Astrocyte (in vitro differentiated cells and primary cell): Measurements from ENCODE around the gene GNA14. TPM values are rescaled to one million over a fixed set of nuclear protein-coding genes. Genes with fewer than 3 reads are reported as not detected.
A peak's percentile ranks its signal among the peaks of the same experiment; 100 is the strongest.

ENCODE experiments used
- DNase-seq: peaks from one replicate; pipeline ENCODE4 v3.0.0-alpha.2; 2010; ENCODE audit warnings: low read depth
- FAIRE-seq: peaks from 2 replicates; lab custom pipeline; 2011; peaks lifted over from hg19 to GRCh38; lab: Jason Lieb, UNC
- H2AFZ ChIP-seq: 2 replicates; pipeline ENCODE4 v1.6.0; 2012; ENCODE audit warnings: low read depth, low read length, inconsistent platforms
- H3K27ac ChIP-seq: 2 replicates; pipeline ENCODE4 v1.5.1; 2011; ENCODE audit warnings: low read depth, low read length, inconsistent platforms
- H3K27me3 ChIP-seq: 2 replicates; pipeline ENCODE4 v1.6.0; 2011; ENCODE audit warnings: low read length, inconsistent platforms; ENCODE audit not compliant: insufficient read depth
- H3K36me3 ChIP-seq: 2 replicates; pipeline ENCODE4 v1.5.1; 2011; ENCODE audit warnings: low read length, inconsistent platforms; ENCODE audit not compliant: insufficient read depth
- H3K4me1 ChIP-seq: 2 replicates; pipeline ENCODE4 v1.5.1; 2011; ENCODE audit warnings: low read length, inconsistent platforms; ENCODE audit not compliant: insufficient read depth
- H3K4me2 ChIP-seq: 2 replicates; pipeline ENCODE4 v1.6.0; 2012; ENCODE audit warnings: low read length, inconsistent platforms
- H3K4me3 ChIP-seq: 2 replicates; pipeline ENCODE4 v1.5.1; 2011; ENCODE audit warnings: low read depth, mild to moderate bottlenecking, low read length, inconsistent platforms; ENCODE audit not compliant: insufficient read depth
- H3K79me2 ChIP-seq: 2 replicates; pipeline ENCODE4 v1.6.0; 2012; ENCODE audit warnings: mild to moderate bottlenecking, low read length, inconsistent platforms; ENCODE audit not compliant: insufficient read depth
- H3K9ac ChIP-seq: 2 replicates; pipeline ENCODE4 v1.6.0; 2012; ENCODE audit warnings: mild to moderate bottlenecking, low read length, inconsistent platforms
- H3K9me3 ChIP-seq: 2 replicates; pipeline ENCODE4 v1.5.1; 2012; ENCODE audit warnings: low read depth, mild to moderate bottlenecking, low read length, inconsistent platforms; ENCODE audit not compliant: insufficient read depth
- H4K20me1 ChIP-seq: 2 replicates; pipeline ENCODE4 v1.6.0; 2012; ENCODE audit warnings: low read length, inconsistent platforms; ENCODE audit not compliant: insufficient read depth
- H3K27ac Mint-ChIP-seq: one replicate; pipeline ENCODE4 v1.8.0; 2021; ENCODE audit warnings: mild to moderate bottlenecking, mixed read lengths; ENCODE audit not compliant: unreplicated experiment
- H3K27me3 Mint-ChIP-seq: one replicate; pipeline ENCODE4 v1.8.0; 2021; ENCODE audit warnings: low read depth, mixed read lengths; ENCODE audit not compliant: unreplicated experiment
- H3K36me3 Mint-ChIP-seq: one replicate; pipeline ENCODE4 v1.8.0; 2021; ENCODE audit warnings: low read depth, mixed read lengths; ENCODE audit not compliant: unreplicated experiment
- H3K4me1 Mint-ChIP-seq: one replicate; pipeline ENCODE4 v1.8.0; 2021; ENCODE audit warnings: low read depth, mixed read lengths; ENCODE audit not compliant: unreplicated experiment
- H3K4me3 Mint-ChIP-seq: one replicate; pipeline ENCODE4 v1.8.0; 2021; ENCODE audit warnings: mild to moderate bottlenecking, moderate library complexity, mixed read lengths; ENCODE audit not compliant: unreplicated experiment
- H3K9me3 Mint-ChIP-seq: one replicate; pipeline ENCODE4 v1.8.0; 2021; ENCODE audit warnings: mild to moderate bottlenecking, mixed read lengths; ENCODE audit not compliant: unreplicated experiment
- CTCF ChIP-seq: IDR thresholded peaks from 2 replicates; pipeline ENCODE4 v1.5.1; 2011; ENCODE audit warnings: low read depth, mild to moderate bottlenecking, inconsistent platforms, low read length, moderate library complexity; ENCODE audit not compliant: insufficient read depth
- EZH2 ChIP-seq: IDR thresholded peaks from 2 replicates; pipeline ENCODE4 v1.6.1; 2012; ENCODE audit warnings: mild to moderate bottlenecking, low read length, inconsistent platforms; ENCODE audit not compliant: insufficient read depth
- total RNA-seq: library from RNA; stranded (reverse); gene quantifications from 2 replicates; pipeline ENCODE4 v1.2.1, GENCODE V29; 2021

Gene GNA14
- total RNA-seq, 1 donor from 2014 or later: 1.0 TPM

GRCh38 chr9:77455312-77455927, 192.7 kb downstream of the GNA14 start:
- Mint-ChIP-seq H3K36me3 (peaks cover 2% of the 10 kb centered on the region), H3K4me1 (peaks cover 19% of the 10 kb centered on the region), H3K4me3 (no peak overlapping the region), H3K27me3 (peaks cover 2% of the 10 kb centered on the region), H3K27ac (no peak overlapping the region), H3K9me3 (peaks cover 2% of the 10 kb centered on the region)
- no peaks in the 10 kb centered on the region for H4K20me1 ChIP-seq
- peak overlapping the region; percentile 28 for H3K9ac ChIP-seq
- peak overlapping the region; percentile 79 for H3K27ac ChIP-seq
- H2AFZ ChIP-seq: no peak overlapping the region
- no peaks in the 10 kb centered on the region for H3K27me3 ChIP-seq
- no peaks in the 10 kb centered on the region for H3K36me3 ChIP-seq
- H3K4me1 ChIP-seq: peaks cover 25% of the 10 kb centered on the region
- peak overlapping the region; percentile 33 for H3K4me2 ChIP-seq
- H3K9me3 ChIP-seq: no peaks in the 10 kb centered on the region
- no peaks in the 10 kb centered on the region for H3K79me2 ChIP-seq
- no peak for DNase-seq
- no peak for FAIRE-seq
- H3K4me3 ChIP-seq: no peak overlapping the region
- peak; percentile 23 for TF ChIP-seq CTCF
- no peak for TF ChIP-seq EZH2

- Histone ChIP-seq H3K27me3 (no peaks in the 10 kb centered on the region), H3K4me3 (no peak overlapping the region), H3K9me3 (no peaks in the 10 kb centered on the region), H4K20me1 (no peaks in the 10 kb centered on the region), H3K4me2 (peak overlapping the region; percentile 33), H3K79me2 (no peaks in the 10 kb centered on the region), H2AFZ (no peak overlapping the region), H3K4me1 (peaks cover 31% of the 10 kb centered on the region), H3K9ac (peak overlapping the region; percentile 28), H3K36me3 (no peaks in the 10 kb centered on the region), H3K27ac (peak overlapping the region; percentile 79)
- DNase-seq (peak; percentile 57), FAIRE-seq (no peak)
- H3K4me3 Mint-ChIP-seq: no peak overlapping the region
- TF ChIP-seq CTCF (no peak), EZH2 (no peak)
- peaks cover 2% of the 10 kb centered on the region for H3K9me3 Mint-ChIP-seq
- peaks cover 2% of the 10 kb centered on the region for H3K36me3 Mint-ChIP-seq
- peaks cover 26% of the 10 kb centered on the region for H3K4me1 Mint-ChIP-seq
- peaks cover 2% of the 10 kb centered on the region for H3K27me3 Mint-ChIP-seq
- H3K27ac Mint-ChIP-seq: no peak overlapping the region
Measured at GRCh38 chr9:77454663-77455062, 193.5 kb downstream of the GNA14 start.
